ENCODE measurements around the gene STEAP1B.
"Not testable (repeated sequence)": the region's sequence is repeated elsewhere in the genome, so short reads cannot be mapped to it uniquely, and the experiment has no call there.

Gene STEAP1B

GRCh38 chr7:22496296-22496888, 3.6 kb downstream of the STEAP1B start:
- DNase-seq: not testable (repeated sequence)

GRCh38 chr7:22493160-22493925, 6.6 kb downstream of the STEAP1B start:
- not testable (repeated sequence) for DNase-seq

- peak; percentile 1 for DNase-seq
These were observed 11.1 kb downstream of the STEAP1B start for GRCh38 chr7:22488643-22489462.

GRCh38 chr7:22487978-22488642, 11.9 kb downstream of the STEAP1B start:
- no peak for DNase-seq

GRCh38 chr7:22486597-22486996, 13.4 kb downstream of the STEAP1B start:
- DNase-seq: no peak

GRCh38 chr7:22485189-22485588, 14.8 kb downstream of the STEAP1B start:
- no peak for DNase-seq

- DNase-seq: no peak
These were observed 17.5 kb downstream of the STEAP1B start for GRCh38 chr7:22482503-22482902.

GRCh38 chr7:22481726-22482125, 18.3 kb downstream of the STEAP1B start:
- no peak for DNase-seq

GRCh38 chr7:22480523-22481075, 19.4 kb downstream of the STEAP1B start:
- DNase-seq: no peak

- no peak for DNase-seq
These were observed 22.0 kb downstream of the STEAP1B start for GRCh38 chr7:22477876-22478450.

- DNase-seq: no peak
These were observed 22.7 kb downstream of the STEAP1B start for GRCh38 chr7:22477262-22477661.

GRCh38 chr7:22476824-22477223, 23.2 kb downstream of the STEAP1B start:
- no peak for DNase-seq

GRCh38 chr7:22474645-22475044, 25.3 kb downstream of the STEAP1B start:
- DNase-seq: no peak

- DNase-seq: no peak
These were observed 29.0 kb downstream of the STEAP1B start for GRCh38 chr7:22470981-22471380.

- no peak for DNase-seq
These were observed 30.4 kb downstream of the STEAP1B start for GRCh38 chr7:22469371-22470143.

GRCh38 chr7:22468609-22469008, 31.4 kb downstream of the STEAP1B start:
- DNase-seq: no peak

GRCh38 chr7:22464299-22464698, 35.7 kb downstream of the STEAP1B start:
- DNase-seq: no peak

- no peak for DNase-seq
These were observed 39.5 kb downstream of the STEAP1B start for GRCh38 chr7:22460363-22460988.

GRCh38 chr7:22457471-22457870, 42.5 kb downstream of the STEAP1B start:
- DNase-seq: no peak

- DNase-seq: no peak
These were observed 45.5 kb downstream of the STEAP1B start for GRCh38 chr7:22454446-22454845.

GRCh38 chr7:22452960-22453558, 46.9 kb downstream of the STEAP1B start:
- no peak for DNase-seq
